ENCODE data around the gene APPL2.

Gene APPL2

GRCh38 chr12:105222284-105222655 is 13.7 kb downstream of the APPL2 start:
- no peak for DNase-seq

GRCh38 chr12:105221583-105222283 is 14.2 kb downstream of the APPL2 start:
- no peak for DNase-seq

- no peak for DNase-seq
Measured at GRCh38 chr12:105220929-105221290, 15.1 kb downstream of the APPL2 start.

- DNase-seq = no peak
Measured at GRCh38 chr12:105220150-105220928, 15.6 kb downstream of the APPL2 start.

GRCh38 chr12:105219261-105220028 is 16.5 kb downstream of the APPL2 start:
- DNase-seq = no peak

- DNase-seq = no peak
Measured at GRCh38 chr12:105218434-105218833, 17.5 kb downstream of the APPL2 start.

GRCh38 chr12:105214670-105215375 is 21.2 kb downstream of the APPL2 start:
- DNase-seq = no peak

GRCh38 chr12:105214148-105214547 is 21.8 kb downstream of the APPL2 start:
- no peak for DNase-seq

GRCh38 chr12:105212438-105212837 is 23.5 kb downstream of the APPL2 start:
- DNase-seq = no peak

GRCh38 chr12:105209091-105209490 is 26.9 kb downstream of the APPL2 start:
- DNase-seq = no peak

- DNase-seq = no peak
Measured at GRCh38 chr12:105206686-105207374, 29.1 kb downstream of the APPL2 start.

- DNase-seq = no peak
Measured at GRCh38 chr12:105205322-105206048, 30.5 kb downstream of the APPL2 start.

GRCh38 chr12:105204916-105205315 is 31.1 kb downstream of the APPL2 start:
- no peak for DNase-seq

- no peak for DNase-seq
Measured at GRCh38 chr12:105204127-105204526, 31.8 kb downstream of the APPL2 start.

- DNase-seq = no peak
Measured at GRCh38 chr12:105202202-105202601, 33.8 kb downstream of the APPL2 start.

- no peak for DNase-seq
Measured at GRCh38 chr12:105201299-105201698, 34.7 kb downstream of the APPL2 start.

GRCh38 chr12:105200385-105200784 is 35.6 kb downstream of the APPL2 start:
- no peak for DNase-seq

- no peak for DNase-seq
Measured at GRCh38 chr12:105198961-105199360, 37.0 kb downstream of the APPL2 start.

GRCh38 chr12:105196090-105196489 is 39.9 kb downstream of the APPL2 start:
- DNase-seq = no peak

GRCh38 chr12:105194947-105195346 is 41.0 kb downstream of the APPL2 start:
- DNase-seq = no peak

GRCh38 chr12:105192624-105193225 is 43.2 kb downstream of the APPL2 start:
- DNase-seq = no peak

Data from CD4-positive, alpha-beta T cell treated with Interleukin-17A for 1 hour (primary cell).